ENCODE data around the gene EPHA7.

The EPHA7 gene

DNA sequence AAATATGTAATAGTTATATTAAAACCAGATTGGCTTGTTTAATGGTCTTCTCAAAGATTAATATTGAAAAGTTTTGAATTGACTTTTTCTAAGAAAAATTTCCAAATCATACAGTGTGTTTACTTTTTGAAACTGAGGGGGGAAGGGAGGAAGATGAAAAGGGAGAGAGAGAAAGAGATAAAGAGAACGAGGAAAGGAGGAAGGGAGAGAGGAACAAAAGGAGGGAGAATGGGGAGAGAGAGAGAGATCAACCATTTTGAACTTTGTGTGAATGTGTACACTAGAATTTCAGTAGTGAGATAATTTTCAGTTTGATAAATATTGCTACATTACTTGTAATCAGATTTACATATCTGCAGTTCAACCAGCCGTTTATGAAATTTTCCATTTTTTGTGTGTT, 124.5 kb downstream of the EPHA7 start:
- no peak for DNase-seq (ENCODE audit: low read depth)
- H3K4me3 ChIP-seq (ENCODE audit: low read depth, low read length), result no peak overlapping the region
- TF ChIP-seq, protein P1, sequence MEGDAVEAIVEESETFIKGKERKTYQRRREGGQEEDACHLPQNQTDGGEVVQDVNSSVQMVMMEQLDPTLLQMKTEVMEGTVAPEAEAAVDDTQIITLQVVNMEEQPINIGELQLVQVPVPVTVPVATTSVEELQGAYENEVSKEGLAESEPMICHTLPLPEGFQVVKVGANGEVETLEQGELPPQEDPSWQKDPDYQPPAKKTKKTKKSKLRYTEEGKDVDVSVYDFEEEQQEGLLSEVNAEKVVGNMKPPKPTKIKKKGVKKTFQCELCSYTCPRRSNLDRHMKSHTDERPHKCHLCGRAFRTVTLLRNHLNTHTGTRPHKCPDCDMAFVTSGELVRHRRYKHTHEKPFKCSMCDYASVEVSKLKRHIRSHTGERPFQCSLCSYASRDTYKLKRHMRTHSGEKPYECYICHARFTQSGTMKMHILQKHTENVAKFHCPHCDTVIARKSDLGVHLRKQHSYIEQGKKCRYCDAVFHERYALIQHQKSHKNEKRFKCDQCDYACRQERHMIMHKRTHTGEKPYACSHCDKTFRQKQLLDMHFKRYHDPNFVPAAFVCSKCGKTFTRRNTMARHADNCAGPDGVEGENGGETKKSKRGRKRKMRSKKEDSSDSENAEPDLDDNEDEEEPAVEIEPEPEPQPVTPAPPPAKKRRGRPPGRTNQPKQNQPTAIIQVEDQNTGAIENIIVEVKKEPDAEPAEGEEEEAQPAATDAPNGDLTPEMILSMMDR (conservative IDR thresholded peaks at IDR 0.05; ENCODE audit: low read depth, low read length), result no peak

DNA sequence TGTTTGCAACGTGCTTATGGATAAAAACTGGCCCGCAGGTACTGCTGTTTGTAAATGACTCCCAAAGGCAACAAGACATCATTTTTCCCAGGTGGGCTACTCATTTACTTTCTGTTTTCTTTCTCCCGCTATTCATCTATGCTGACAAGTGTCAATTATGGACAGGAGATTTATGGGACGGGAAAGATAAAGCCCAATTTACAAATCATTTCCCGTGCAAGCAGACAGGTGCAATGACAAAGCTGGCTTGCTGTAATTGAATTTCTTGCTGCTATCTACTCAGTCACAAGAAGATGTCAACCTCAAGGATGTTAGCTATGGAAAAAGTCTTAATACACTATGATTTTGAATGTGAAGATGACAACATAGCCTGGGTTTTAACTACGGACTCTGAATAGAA, 125.5 kb downstream of the EPHA7 start:
- TF ChIP-seq, protein P1 (conservative IDR thresholded peaks at IDR 0.05; ENCODE audit: low read depth, low read length), result no peak
- DNase-seq (ENCODE audit: low read depth), result no peak
- no peak overlapping the region for H3K4me3 ChIP-seq (ENCODE audit: low read depth, low read length)

DNA sequence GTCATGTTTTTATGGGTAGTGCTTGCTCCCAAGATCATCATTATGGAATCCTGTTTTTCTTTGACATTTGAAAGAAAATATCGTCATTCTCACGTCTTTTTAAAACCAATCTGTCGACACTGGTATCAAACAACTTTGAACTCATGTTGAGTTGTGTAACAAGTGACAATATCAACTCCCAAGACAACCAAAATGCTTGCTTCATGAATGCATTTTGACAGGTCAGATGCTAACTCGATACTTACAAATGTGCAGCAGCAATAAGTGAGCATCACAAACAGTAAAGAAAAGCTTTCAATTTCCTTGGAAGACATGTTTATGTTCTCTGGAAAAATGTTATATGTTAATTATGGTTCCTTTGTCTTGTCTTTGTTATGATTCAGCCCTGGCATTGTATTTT, 125.9 kb downstream of the EPHA7 start:
- no peak overlapping the region for H3K4me3 ChIP-seq (ENCODE audit: low read depth, low read length)
- no peak for DNase-seq (ENCODE audit: low read depth)
- TF ChIP-seq, protein P1 (conservative IDR thresholded peaks at IDR 0.05; ENCODE audit: low read depth, low read length), result no peak

DNA sequence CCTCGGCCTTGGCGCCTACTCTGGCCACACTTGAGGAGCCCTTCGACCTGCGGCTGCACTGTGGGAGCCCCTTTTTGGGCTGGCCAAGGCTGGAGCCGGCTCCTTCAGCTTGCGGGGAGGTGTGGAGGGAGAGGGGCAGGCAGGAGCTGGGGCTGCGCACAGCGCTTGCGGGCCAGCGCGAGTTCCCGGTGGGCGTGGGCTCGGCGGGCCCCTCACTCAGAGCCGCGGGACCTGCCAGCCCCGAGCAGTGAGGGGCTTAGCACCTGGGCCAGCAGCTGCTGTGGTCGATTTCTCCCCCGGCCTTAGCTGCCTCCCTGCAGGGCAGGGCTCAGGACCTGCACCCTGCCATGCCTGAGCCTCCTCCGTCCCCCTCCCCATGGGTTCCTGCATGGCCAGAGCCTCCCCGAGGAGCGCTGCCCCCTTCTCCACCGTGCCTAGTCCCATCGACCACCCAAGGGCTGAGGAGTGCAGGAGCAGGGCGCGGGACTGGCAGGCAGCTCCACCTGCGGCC, 136.8 kb downstream of the EPHA7 start:
- DNase-seq (ENCODE audit: low read depth), result no peak
- TF ChIP-seq, protein P1 (conservative IDR thresholded peaks at IDR 0.05; ENCODE audit: low read depth, low read length), result no peak

DNA sequence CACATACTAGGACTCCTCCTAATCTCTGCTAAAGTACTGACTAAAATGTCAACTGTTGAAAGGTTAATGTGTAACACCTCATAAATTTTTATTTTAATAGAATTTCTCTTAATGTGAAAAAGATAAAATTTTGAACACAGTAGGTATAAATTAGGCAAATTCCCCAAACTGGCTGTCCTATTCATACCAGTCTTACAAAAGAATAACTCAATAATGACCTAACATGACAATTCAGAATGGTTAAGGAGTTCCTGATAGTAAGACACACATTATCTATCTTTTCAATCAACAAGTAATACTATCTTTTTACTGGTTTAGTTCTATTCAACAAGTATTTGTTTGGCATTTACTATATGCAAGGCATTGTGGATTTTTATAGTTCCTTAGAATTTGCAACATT, 141.1 kb downstream of the EPHA7 start:
- no peak overlapping the region for H3K4me3 ChIP-seq (ENCODE audit: low read depth, low read length)
- no peak for DNase-seq (ENCODE audit: low read depth)
- TF ChIP-seq, protein P1 (conservative IDR thresholded peaks at IDR 0.05; ENCODE audit: low read depth, low read length), result no peak

More for the DNA sequence above, 136.8 kb downstream of the EPHA7 start:
- H3K4me3 ChIP-seq (ENCODE audit: low read depth, low read length), result no peak overlapping the region

DNA sequence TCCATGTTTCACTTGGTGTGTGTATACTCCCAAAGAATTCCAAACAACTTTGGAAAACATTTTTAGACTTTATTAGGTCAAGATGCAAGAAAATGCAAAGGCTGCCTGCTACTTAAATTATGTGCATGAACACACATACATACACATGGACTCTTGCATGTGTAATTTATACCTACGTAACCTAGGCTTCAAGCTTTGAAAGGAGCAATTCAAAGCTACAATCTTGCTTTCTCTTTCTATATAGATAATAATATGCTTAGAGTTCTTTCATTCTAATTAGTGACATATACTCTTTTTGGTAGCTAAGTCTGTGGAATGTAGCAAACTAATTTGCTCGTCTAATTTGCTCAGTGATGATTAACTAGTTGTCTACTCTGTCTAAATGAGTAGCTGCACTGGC, 146.5 kb downstream of the EPHA7 start:
- no peak overlapping the region for H3K4me3 ChIP-seq (ENCODE audit: low read depth, low read length)
- TF ChIP-seq, protein P1 (conservative IDR thresholded peaks at IDR 0.05; ENCODE audit: low read depth, low read length), result no peak
- no peak for DNase-seq (ENCODE audit: low read depth)

DNA sequence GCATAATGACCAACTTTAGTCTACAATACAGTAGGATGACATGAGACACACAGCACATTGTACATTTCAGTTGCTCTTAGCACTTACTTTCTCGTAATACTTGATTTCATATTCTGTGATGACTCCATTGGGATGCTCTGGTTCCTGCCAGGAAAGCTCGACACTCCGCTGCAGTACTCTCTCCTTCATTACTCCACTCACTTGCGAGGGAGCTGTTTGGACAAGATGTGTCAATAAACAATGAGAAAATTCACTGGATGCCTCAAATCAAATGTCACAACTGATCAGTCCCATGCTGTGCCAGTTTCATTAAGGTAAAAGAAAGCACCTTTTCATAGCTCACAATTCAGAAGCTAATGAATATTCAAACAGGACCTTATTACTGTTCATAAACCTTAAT, 147.1 kb downstream of the EPHA7 start:
- TF ChIP-seq, protein P1 (conservative IDR thresholded peaks at IDR 0.05; ENCODE audit: low read depth, low read length), result no peak
- DNase-seq (ENCODE audit: low read depth), result no peak
- H3K4me3 ChIP-seq (ENCODE audit: low read depth, low read length), result no peak overlapping the region

Measured in choroid plexus epithelial cell (primary cell).